RCC 7860 (cell line): ENCODE results near the gene PKD1L1.
"Not testable (repeated sequence)": the region's sequence is repeated elsewhere in the genome, so short reads cannot be mapped to it uniquely, and the experiment has no call there.

Source experiments
- DNase-seq: peaks from one replicate; pipeline ENCODE4 v3.0.0-alpha.2; 2015; ENCODE audit warnings: low spot score
- FAIRE-seq: peaks from 2 replicates; lab custom pipeline; 2012; peaks lifted over from hg19 to GRCh38; lab: Jason Lieb, UNC

Gene PKD1L1

DNA sequence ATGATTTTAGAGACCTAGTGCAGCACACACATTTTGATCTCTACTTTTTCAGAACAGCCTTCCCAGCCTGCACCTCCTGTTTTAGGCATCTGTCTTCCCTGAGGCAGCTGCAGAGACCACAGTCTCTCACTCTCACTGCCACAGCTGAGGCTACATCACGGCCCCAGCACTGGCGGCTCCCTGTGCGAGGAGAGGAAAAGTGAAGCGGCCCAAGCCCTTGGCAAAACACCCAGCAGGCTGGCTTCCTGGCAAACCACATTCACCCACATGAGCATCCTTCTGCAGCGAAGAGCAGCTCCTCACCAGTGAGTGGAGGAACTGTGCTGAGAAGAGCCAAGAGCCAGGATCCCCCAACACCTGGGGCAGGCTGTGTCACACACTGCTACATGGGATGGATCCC, 17.2 kb upstream of the PKD1L1 start:
- DNase-seq, result no peak
- FAIRE-seq, result no peak

DNA sequence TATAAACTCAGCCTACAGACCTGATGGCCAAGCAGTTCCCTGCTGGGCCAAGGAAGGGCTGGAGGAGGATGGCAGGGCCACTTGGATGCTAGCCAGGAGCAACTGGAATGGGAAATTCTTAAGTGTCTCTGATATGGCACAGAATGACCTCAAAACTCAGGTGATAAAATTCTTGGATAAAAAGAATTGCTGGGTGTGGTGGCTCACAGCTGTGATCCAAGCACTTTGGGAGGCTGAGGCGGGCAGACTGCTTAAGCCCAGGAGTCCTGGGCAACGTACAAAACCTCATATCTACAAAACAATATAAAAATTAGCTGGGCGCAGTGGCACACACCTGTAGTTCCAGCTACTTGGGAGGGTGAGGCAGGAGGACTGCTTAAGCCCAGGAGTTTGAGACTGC, 14.0 kb upstream of the PKD1L1 start:
- DNase-seq (no peak), FAIRE-seq (no peak)

DNA sequence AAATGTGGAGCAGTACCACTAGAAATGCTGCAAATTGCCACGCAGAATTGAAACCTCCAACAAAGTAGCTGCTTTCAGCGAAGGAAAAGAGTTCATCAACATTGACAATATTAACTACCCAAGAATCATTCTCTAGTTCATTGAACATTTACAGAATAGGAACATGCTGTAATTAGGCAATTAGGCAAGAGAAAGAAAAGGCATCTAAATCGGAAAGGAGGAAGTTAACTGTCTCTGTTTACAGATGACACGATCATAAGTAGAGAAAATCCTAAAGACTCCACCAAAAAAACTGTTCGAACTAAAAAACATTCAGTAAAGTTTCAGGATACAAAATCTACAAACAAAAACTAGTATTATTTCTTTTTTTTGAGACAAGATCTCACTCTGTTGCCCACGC, 8.9 kb upstream of the PKD1L1 start:
- DNase-seq, result no peak
- no peak for FAIRE-seq

DNA sequence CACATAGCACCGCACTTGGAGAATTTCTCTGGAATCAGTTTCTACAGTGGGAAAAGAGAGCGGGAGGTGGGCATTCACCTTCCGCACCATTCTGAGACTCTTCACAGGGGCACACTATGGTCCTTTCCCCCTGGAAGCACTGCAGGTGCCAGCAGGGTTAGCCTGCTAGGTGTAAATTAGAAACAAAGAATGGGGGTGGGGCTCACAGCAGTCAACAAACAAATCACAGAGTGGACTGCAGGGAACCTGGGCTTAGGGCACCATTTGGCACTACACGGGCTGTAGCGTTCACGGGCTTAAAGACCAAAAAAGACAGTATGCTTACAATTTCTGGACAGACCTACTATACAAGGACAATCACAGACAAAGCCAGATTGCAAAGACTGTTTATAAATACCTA, 8.0 kb upstream of the PKD1L1 start:
- FAIRE-seq, result no peak

DNA sequence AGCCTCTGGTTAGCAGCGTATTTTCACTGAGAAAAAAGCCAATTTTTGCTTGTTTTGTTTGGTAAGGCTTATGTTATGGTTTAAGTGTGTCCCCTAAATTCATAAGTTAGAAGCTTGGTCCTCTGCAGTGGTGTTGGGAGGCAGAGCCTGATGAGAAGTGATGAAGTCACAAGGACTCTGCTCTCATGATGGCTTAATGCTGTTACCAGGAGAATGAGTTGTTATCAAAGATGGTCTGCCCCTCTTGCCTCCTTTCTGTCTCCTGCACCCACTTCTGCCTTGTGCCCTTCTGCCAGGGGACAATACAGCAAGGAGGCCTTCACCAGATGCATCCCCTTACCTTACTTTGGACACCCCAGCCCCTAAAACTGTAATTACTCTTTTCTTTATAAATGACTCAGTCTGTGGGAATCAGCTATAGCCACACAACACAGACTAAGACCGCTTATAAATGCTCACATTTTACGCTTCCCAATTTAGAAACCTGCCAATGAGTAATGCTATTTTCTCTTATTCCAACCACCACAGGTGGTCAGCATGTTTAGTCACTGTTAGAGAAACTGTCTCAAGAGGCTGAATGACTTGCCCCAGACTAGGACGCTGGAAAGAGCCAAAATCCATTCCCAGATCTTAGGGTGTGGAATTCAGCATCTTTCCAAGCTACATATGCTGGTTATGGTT, 6.1 kb upstream of the PKD1L1 start:
- FAIRE-seq, result no peak
- no peak for DNase-seq

More for the DNA sequence above, 8.0 kb upstream of the PKD1L1 start:
- DNase-seq, result no peak

DNA sequence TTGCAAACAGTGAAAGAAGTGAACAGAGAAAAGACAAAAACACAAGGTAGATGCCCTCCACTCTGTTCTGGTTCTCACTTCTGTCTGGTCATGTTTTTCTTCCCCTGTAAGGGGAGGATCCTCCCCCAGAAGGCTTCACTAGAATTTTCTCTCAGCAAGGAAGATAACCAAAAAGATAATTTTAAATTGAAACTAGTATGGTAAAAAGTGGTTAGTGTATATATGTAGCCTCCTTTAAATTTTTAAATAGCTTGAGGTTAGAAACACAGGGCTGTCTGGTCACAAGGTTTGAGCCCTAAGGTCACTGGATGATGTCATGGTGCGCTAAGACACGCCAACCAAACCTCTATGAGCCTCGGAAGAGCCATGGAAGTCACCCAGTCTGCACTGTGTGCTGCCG, 5.6 kb upstream of the PKD1L1 start:
- DNase-seq (no peak), FAIRE-seq (no peak)

DNA sequence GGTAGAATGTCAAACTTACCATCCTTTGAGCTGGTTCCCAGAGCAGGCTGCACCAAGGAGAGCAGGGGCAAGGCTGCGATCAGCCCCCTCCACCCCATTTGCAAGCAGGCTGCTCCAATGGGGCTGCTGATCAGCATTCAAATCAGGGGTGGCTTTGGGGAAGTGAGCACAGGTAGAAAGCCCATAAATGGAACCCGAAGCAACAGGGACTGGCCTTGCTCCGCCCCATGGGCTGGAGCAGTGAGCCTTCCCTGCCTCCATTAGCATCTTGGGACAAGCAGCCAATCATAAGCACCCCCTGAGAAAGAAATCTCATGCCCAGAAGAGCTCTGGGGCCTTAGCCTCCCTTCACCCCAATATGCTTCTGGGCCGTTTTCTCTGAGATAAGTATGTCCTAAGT, 4.0 kb upstream of the PKD1L1 start:
- DNase-seq (no peak), FAIRE-seq (no peak)

DNA sequence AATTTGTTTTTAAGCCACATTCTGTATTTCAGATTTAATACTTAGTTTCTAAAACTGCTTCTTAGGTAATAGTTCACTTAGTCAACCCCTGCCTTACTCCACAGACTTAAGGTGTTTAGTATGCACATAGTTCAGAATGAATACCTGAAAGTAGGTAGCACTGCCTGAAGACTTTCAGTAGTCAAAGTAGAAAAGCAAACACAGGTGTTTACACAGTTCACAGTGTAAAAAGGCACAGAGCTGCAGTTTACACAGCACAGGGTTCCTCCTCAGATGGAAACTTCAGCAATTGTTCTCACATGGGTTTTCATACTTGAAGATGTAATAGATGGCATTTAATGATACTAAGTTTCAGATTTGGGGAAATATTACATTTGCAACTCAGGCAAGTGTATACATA, 3.1 kb upstream of the PKD1L1 start:
- DNase-seq, result no peak
- FAIRE-seq, result no peak

DNA sequence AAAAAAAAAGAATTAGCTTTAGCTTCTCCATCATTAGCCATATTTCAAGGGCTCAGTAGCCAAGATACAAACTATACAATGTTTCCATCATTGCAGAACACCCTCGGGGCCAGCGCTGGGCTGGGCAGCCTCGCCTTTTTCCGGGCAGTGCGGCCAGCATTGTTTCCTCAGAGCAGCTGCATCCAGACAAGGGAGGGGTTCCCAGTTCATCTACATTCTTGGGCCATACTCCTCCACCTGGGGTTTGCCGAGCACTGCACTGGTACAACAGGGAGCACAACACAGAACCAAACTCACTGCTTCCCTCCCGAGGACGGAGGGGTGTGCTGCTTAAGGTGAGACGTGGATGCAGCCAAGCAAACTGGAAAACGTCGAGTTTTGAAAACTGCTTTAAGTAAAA, 2.4 kb upstream of the PKD1L1 start:
- no peak for FAIRE-seq
- no peak for DNase-seq

DNA sequence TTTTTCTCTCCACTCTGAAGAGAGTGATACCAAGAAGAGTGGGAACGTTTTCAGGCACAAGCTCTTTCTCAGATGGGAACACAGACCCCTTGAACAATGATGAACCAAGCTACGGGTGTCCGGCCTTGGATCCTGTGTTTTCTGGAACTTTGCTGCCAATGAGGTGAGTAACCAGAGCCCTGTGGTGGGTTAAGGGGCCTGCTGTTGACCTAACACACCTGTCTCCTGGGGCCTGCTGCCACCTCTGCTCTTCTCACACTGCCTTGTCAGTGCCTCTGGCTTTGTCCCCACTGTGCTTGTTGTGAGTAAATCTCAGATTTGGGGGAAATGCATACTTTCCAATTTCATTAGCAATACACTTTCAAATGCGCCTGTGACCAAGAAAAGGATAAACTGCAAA, 1.4 kb upstream of the PKD1L1 start:
- DNase-seq (no peak), FAIRE-seq (no peak)

DNA sequence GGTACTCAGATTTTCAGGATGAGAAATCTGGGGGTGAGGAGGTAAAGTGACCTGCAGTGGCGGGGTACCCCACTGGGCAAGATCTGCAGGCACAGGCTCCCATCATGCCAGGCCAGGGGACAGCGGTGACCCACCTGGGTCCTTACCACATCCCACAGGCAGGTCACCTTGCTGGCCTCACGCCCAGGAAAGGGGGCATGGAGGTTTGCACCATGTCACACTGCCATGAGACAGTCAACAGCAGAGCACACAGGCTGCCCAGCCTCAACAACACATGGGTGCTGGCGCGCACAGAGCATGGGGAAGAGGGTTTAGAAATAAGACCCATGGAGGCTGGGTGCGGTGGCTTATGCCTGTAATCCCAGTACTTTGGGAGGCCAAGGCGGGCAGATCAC, 914 bp downstream of the PKD1L1 start:
- DNase-seq, result no peak
- no peak for FAIRE-seq

DNA sequence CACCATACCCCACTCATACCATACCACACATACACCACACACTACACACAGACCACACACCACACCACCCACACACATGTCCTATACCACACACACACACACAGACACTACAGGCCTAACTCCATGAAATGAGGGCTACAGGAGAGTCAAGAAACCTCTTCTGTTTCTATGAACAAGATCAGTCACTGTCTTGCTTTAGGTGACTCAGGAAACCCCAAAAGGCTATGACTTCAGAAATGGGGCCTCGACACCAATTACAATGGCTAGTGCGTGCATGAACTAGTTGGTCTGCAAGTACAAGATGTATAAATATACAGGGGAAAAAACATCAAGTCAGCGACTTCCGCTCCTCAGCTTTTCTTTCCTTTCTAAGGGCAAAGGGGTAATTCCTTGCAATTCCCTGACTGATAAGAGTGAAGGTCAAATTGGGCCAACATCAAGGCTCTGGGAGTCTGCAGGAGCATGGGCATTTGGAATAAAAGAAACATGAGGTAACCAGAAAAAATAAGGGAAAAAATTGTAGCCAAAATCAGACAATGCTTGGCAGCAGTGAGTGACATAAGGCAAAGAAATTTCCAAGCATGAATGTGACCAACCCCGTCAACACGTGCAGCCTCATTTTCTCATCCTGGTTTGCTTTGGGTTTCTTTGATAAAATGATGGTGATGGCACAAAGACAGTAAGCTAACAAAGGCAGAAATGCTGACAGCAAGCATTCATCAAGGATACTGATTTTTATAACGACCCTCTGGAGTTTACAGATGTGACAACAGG, 1.5 kb downstream of the PKD1L1 start:
- FAIRE-seq, result no peak

DNA sequence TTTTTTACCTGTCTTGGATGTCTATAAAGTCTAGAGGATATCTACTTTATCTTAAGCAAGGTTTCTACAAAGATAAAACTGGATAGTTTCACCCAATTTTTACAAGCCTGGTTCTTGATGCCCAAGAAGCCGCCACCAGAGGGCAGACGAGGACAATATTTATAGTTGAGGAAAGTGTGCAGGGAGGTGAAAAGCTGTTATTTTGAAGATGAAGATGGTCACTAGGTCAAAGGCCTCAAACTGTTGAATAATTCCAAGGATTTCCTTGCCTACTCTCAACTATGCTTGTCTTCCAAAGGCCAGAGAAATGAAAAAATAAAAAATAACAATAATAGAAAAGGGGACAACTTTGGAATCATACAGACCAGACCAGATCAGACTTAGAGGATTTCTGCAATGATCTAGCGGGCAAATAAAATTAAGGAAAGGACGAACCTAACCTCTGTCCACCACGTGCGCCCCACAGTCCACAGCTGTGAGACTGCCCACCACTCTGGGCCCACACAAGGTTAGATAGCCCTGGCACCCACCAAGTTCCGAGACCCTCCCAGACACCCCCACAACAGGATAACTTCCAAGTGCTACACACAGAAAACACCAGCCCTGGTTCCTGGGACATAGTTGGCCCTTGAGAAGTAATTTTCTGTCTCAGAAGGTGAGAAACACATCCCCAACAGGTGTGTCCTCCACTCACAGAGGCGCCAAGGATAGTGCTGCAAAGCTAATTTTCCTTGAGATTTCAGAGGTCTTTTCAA, 2.8 kb downstream of the PKD1L1 start:
- DNase-seq, result peak; percentile 47
- peak; percentile 61 for FAIRE-seq

More for the DNA sequence above, 1.5 kb downstream of the PKD1L1 start:
- no peak for DNase-seq

DNA sequence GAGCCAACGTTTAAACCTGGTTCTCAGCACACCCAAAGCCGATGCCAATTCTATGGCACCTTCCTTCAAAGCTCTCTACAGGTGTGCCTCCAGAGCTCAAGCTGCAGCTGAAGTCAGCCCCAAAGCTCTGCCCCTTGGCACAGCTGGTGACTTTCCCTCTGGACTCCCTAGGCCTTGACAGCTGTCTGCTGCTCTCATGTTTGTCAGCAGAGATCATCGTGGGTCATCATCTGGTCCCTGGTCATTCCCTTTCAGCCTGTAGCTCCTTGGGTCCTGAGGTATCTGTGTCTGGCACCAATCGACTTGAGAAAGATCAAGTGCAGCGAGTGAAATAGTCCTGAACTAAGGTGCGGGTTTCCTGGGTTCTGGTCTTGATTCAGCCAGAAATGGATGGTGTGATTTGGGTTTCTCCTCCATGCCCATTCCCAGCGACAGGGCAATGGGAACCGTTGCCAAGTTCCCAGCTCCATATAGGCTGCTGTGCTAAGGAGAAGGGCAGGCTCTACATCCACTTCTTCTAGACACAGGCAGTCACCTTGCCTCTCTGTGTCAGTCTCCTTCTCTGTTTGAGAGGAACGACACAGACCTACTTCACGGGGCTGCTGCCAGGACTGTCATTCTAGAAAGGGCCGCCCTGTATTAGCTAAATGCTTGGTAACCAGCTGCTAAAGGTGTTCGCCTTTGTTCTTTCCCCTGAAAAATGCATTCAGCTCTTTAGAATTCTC, 3.6 kb downstream of the PKD1L1 start:
- DNase-seq, result no peak
- FAIRE-seq, result no peak

DNA sequence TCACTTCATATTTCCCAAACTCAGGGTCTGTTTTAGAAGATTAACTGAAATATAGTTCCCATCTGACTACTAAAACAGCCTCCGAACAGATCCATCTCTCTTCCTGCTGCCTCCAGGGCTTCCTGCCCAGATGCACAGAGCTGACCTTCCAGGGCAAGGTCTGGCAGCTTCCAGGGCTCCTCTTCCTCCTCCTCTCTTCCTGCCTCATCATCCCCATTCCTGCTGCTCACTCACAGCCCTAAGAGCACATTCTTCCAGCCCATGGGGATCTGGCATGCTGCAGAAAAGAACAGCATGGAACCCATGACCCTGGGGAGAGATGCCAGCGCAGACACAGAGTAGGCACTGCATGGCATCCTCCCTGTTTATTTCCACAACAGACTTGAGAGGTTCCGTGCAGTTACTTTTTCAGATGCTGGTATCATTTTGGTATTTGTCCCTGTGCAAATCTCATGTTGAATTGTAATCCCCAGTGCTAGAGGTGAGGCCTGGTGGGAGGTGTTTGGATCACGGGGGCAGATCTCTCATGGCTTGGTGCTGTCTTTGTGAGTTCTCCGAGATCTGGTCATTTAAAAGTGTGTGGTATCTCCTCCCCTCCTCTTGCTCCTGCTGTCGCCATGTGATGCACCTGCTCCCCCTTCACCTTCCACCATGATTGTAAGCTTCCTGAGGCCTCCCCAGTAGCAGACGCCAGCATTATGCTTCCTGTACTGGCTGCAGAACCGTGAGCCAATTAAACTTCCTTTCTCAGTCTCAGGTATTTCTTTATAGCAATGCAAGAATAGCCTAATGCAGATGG, 4.4 kb downstream of the PKD1L1 start:
- DNase-seq, result no peak
- FAIRE-seq, result no peak

DNA sequence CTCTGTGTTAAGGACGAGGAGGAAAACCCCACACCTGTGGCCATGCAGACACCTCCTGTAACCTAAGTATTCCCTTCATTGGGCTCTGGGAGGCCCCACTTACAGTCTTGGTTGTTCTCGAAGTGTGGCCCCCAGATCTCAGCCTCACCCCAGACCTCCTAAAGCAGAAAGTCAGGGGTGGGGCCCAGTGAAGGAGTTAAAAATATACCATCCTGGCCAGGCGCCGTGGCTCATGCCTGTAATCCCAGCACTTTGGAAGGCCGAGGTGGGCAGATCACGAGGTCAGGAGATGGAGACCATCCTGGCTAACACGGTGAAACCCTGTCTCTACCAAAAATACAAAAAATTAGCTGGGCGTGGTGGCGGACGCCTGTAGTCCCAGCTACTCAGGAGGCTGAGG, 5.6 kb downstream of the PKD1L1 start:
- not testable (repeated sequence) for DNase-seq, FAIRE-seq

DNA sequence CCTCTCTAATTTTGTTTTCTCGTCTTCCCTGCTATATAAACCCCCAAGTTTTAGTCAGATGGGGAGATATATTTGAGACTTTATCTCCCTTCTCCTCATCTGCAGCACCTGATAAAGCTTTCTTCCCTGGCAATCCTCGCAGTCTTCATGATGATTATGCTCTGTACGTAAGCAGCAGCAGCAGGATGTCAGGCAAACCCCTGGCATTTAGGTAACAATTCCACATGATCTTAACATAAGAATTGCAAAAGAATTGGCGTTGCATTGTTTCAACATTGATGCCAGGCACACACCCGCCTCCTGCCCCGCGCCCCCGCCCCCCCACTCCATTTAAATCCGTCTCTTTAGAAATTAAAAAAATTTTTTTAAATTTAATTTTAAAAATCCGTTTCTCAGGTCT, 6.1 kb downstream of the PKD1L1 start:
- FAIRE-seq, result no peak

DNA sequence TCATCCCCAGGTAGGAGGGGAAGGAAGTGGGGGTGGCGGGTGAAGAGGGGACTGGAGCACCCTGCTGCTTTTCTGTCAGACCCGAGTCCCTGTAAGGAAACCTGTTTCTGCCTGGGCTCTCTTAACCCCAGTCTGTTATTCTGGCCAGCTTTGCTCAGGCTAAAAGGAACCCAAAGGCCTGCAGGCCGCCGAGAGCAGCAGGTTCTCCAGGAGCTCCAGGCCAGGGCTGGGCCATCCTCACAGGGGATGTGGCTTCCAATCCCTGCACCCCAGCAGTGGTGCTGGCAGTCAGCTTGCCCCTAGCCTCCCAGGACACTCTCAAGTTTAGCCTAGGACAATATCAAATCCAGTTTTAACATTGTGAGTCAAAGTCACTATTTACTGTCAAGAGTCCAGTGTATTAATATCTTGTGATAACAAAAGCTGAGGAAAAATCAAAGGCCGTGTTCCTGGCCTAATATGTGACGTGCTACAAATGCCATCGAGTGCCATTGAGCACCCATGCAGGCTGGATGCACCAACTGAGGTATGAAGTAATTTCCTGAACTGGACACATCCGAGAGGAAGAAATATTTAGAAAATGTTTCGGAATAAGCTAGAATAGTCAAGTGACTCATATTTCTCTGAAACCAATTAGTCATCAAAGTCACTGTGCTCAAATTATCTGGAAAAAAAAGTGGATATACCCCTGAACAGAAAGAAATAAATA, 7.0 kb downstream of the PKD1L1 start:
- DNase-seq, result peak; percentile 71
- peak; percentile 77 for FAIRE-seq

More for the DNA sequence above, 6.1 kb downstream of the PKD1L1 start:
- no peak for DNase-seq

DNA sequence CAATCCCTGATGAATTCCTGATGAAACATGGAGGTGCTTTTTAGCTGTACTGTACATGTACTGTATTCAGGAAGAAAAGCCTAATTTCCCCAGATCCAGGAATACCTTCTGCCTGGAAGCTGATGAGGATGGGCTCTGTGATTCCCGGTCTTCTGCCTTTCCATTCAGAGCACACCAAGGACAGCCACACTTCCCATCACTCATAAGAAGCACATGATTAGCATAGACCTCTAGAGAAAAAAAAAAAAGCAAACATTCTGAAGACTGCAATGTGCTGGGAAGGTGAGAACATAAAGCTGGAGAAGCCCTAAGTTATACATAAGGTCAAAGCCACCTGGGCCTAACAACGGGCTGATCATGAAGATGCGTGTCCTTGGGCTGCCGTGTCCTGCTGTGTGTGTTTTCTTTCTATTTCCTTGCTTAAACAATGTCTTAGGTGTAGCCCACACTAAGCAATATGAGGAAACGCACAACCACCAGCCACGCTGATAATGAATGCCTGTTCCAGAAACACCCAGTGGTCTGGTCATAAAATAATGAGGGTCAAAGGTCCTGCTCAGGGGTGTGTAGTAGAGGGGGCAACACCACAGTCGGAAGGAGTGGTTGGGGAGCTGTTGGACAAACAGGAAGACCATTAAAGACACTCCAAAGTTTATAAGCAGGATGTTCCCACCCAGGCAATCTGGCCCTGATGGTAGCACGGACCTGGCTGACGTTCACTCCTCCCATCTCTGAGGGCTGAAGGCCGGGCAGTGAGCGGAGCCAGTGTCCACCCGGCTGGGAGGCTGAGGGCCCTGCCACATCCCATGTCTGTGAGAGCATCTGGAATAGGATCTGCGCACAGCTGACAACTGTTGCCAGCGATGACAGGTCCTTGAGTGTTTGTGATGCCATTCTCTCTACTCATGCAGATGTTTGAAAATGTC, 7.9 kb downstream of the PKD1L1 start:
- DNase-seq (no peak), FAIRE-seq (no peak)
